Upper lobe of left lung (tissue), 6 donors: ENCODE measurements around the gene SLC25A5. TPM values are rescaled to one million over a fixed set of nuclear protein-coding genes. Genes with fewer than 3 reads are reported as not detected.

Experiments
- ATAC-seq, 2 donors: fragments of 200-7000 bp; cut with Tn5 transposase; one replicate each; pipeline ENCODE4 v1.9.1; 2022; ENCODE audit warnings: mild to moderate bottlenecking in 2 of 2, moderate library complexity in 2 of 2; ENCODE audit not compliant: low FRiP score in 2 of 2
- DNase-seq, 2 donors: peaks; one replicate each; pipeline ENCODE4 v3.0.0-alpha.2; 2019 to 2020
- H3K27ac ChIP-seq, 4 donors: fragments of 200-600 bp; sonication (generic); one replicate each; pipeline ENCODE4 v1.5.1; 2016 to 2019
- H3K27me3 ChIP-seq, 4 donors: fragments of 200-600 bp; sonication (generic); one replicate each; pipeline ENCODE4 v1.5.1; 2017 to 2019
- H3K36me3 ChIP-seq, 4 donors: fragments of 200-600 bp; sonication (generic); one replicate each; pipeline ENCODE4 v1.5.1; 2016 to 2019
- H3K4me1 ChIP-seq, 4 donors: fragments of 200-600 bp; sonication (generic); one replicate each; pipeline ENCODE4 v1.5.1; 2018 to 2019
- H3K4me3 ChIP-seq, 4 donors: fragments of 200-600 bp; sonication (generic); one replicate each; pipeline ENCODE4 v1.5.1; 2017 to 2019; ENCODE audit warnings: mild to moderate bottlenecking in 2 of 4, moderate library complexity in 1 of 4
- H3K9me3 ChIP-seq, 4 donors: fragments of 200-600 bp; sonication (generic); one replicate each; pipeline ENCODE4 v1.5.1; 2018 to 2019
- EP300 ChIP-seq, 4 donors: sonication (generic); formaldehyde crosslinking; IDR thresholded peaks; one replicate each; pipeline ENCODE4 v1.5.1; 2017; ENCODE audit warnings: antibody characterized with exemption in 4 of 4, control low read depth in 2 of 4
- POLR2A ChIP-seq, 4 donors: fragments of 450-650 bp; IDR thresholded peaks; one replicate each; pipeline ENCODE4 v1.5.1; 2016 to 2017; ENCODE audit warnings: antibody characterized with exemption in 4 of 4, mild to moderate bottlenecking in 2 of 4
- POLR2AphosphoS5 ChIP-seq, 2 donors: sonication (generic); formaldehyde crosslinking; IDR thresholded peaks; one replicate each; pipeline ENCODE4 v1.5.1; 2017; ENCODE audit warnings: antibody characterized with exemption in 2 of 2
- WGBS, 2 donors: methylation state at CpG; one replicate each; pipeline ENCODE4 v1.1.5; 2017 to 2018; 5-methylcytosine and 5-hydroxymethylcytosine counted together
- total RNA-seq, 6 donors: library from RNA; depleted of rRNA in 4 of 6; stranded (reverse); fragments of >200 nt in 4 of 6; gene quantifications; one replicate each; pipeline versions ENCODE4 v1.1.0 to v1.2.1, GENCODE V29; 2016 to 2021
- TF ChIP-seq, protein P1 (sequence below), 6 experiments: fragments of 450-650 bp in 4 of 6; fragments of 200-600 bp in 2 of 6; sonication (generic) in 2 of 6; IDR thresholded peaks; one replicate each; pipeline ENCODE4 v1.5.1; 2016 to 2019; ENCODE audit warnings: antibody characterized with exemption in 6 of 6
- donor health status: DM: no; HTN: no; CAD: no; lungs with moderate emphysema.
- donor health status: DM: no; HTN: yes; CAD: no; lungs with severe emphysema.

SLC25A5 gene
- total RNA-seq, 6 donors from 2014 or later: 180 to 494 (median 325) TPM

DNA sequence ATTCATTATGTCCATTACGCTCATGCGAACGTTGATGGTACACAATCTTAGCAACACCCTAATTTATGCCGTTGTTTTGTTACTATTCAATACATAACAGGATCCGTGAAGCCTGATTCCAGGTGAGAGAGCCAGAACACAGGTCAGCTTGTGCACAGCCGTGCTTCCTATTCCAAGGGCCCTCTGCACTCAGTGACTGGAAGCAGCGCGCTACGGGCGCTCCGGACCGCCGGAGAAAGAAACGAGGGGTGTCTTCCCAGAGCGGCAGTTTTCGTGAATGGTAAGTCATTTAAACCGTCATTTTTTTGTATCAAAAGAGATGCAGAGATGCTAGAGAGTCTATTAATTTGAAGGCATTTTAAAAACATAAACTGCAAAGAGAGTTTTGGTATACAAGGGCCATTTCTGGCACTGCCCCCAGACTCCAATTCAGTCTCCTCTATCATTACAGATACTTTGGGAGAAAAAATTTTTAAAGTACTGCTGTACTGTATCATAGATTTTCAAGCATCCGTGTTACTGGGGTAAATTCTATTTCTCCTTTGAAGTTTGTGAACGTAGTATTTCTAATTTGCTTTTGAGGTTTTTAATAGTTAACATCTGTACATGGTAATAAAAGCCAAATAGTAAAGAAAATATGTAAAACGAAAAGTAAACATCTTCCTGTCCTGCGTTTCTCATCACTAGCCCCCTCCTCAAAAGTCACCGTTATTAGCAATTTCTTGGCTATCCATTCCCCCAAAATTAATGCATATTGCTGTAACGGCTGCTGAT is 6.6 kb downstream of the SLC25A5 start:
- 81 to 92% methylated on average over 22 to 23 of the region's 23 CpGs for WGBS, 2 donors
- no peak for ATAC-seq
- no peaks in the 10 kb centered on the region for H3K9me3 ChIP-seq
- peaks cover 0 to 4% (median under 1%) of the 10 kb centered on the region in 4 donors for H3K4me1 ChIP-seq
- H3K27me3 ChIP-seq: no peaks in the 10 kb centered on the region
- TF ChIP-seq, protein P1, sequence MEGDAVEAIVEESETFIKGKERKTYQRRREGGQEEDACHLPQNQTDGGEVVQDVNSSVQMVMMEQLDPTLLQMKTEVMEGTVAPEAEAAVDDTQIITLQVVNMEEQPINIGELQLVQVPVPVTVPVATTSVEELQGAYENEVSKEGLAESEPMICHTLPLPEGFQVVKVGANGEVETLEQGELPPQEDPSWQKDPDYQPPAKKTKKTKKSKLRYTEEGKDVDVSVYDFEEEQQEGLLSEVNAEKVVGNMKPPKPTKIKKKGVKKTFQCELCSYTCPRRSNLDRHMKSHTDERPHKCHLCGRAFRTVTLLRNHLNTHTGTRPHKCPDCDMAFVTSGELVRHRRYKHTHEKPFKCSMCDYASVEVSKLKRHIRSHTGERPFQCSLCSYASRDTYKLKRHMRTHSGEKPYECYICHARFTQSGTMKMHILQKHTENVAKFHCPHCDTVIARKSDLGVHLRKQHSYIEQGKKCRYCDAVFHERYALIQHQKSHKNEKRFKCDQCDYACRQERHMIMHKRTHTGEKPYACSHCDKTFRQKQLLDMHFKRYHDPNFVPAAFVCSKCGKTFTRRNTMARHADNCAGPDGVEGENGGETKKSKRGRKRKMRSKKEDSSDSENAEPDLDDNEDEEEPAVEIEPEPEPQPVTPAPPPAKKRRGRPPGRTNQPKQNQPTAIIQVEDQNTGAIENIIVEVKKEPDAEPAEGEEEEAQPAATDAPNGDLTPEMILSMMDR (IDR thresholded peaks at IDR 0.05): no peak
- no peak for TF ChIP-seq POLR2AphosphoS5 (IDR thresholded peaks at IDR 0.05)
- TF ChIP-seq POLR2A (IDR thresholded peaks at IDR 0.05): no peak
- TF ChIP-seq EP300 (IDR thresholded peaks at IDR 0.05): no peak
- H3K4me3 ChIP-seq: no peak overlapping the region
- H3K36me3 ChIP-seq: peaks cover 0 to 17% (median 3%) of the 10 kb centered on the region in 4 donors
- no peak for DNase-seq
- H3K27ac ChIP-seq: no peak overlapping the region

DNA sequence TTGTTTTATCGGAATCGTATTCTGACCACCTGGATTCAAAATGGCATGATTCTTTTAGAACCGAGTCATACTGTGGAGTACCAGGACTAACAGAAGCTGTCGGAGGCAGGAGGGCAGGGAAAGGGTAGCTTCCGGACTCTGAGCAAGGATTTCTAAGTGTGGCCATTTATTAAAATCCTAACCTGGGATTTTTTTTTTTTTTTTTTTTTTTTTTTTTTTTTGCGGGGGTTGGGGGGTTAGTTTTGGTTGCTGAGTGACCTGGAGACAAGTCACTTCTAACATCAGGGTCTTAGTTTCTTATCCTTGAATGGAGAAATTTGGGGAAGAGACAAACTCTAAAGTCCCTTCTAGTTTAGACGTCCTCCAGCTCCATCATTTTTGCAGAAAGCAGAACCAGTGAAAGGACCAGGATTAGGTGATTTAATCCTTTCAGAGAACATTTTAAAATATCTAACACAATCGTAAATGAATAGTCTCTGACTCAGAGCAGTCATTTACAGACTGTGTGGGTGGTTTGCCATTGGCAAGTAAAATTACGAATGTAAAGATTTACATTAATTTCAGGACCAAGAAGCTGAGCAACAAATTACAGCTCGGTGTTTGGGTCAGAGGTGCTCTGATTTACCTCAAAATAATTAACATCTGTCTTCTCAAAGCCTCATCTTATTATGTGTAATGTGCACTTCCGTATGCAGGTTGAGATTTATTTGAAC is 7.3 kb downstream of the SLC25A5 start:
- H3K27me3 ChIP-seq: no peaks in the 10 kb centered on the region
- no peak for TF ChIP-seq POLR2AphosphoS5 (IDR thresholded peaks at IDR 0.05)
- no peak for TF ChIP-seq POLR2A (IDR thresholded peaks at IDR 0.05)
- TF ChIP-seq EP300 (IDR thresholded peaks at IDR 0.05): no peak
- H3K9me3 ChIP-seq: no peaks in the 10 kb centered on the region
- no peak overlapping the region for H3K27ac ChIP-seq
- no peak overlapping the region for H3K4me3 ChIP-seq
- 70 to 77% methylated on average over 11 of the region's 11 CpGs for WGBS, 2 donors
- peaks cover 0 to 11% (median under 1%) of the 10 kb centered on the region in 4 donors for H3K36me3 ChIP-seq
- H3K4me1 ChIP-seq: no peaks in the 10 kb centered on the region
- no peak for DNase-seq
- no peak for ATAC-seq

DNA sequence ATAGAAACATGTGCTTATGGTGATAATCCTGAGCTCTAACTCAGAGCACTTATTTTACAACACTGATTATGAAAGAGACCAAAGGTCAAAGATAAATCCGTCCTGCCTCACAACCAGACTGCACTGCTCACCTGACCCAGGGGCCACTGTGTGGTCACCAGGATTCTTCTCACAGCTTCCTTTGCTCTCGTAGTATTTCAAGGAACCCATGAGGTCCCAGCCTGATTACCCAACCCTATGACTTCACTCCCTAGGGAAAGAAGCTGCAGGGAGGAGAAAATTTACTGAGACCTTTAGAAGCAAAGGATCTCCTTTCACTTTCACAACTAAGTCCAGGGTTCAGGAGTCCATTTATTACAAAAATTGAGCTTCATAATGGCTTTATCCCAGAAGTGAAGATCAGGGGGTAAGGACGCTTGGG is 9.6 kb downstream of the SLC25A5 start:
- Histone ChIP-seq H3K4me3 (no peak overlapping the region), H3K36me3 (no peaks in the 10 kb centered on the region), H3K27ac (no peak overlapping the region), H3K9me3 (no peaks in the 10 kb centered on the region), H3K27me3 (no peaks in the 10 kb centered on the region), H3K4me1 (peaks cover 0 to 13% (median 2%) of the 10 kb centered on the region in 4 donors)
- DNase-seq (peak in 1 of 2 donors; percentile 69), ATAC-seq (peak in 1 of 2 donors; percentile 60)
- TF ChIP-seq, protein P1 (IDR thresholded peaks at IDR 0.05): no peak
- TF ChIP-seq EP300 (IDR thresholded peaks at IDR 0.05): no peak
- no peak for TF ChIP-seq POLR2A (IDR thresholded peaks at IDR 0.05)
- TF ChIP-seq POLR2AphosphoS5 (IDR thresholded peaks at IDR 0.05): no peak
- 43 to 52% methylated on average over 3 of the region's 3 CpGs for WGBS, 2 donors

DNA sequence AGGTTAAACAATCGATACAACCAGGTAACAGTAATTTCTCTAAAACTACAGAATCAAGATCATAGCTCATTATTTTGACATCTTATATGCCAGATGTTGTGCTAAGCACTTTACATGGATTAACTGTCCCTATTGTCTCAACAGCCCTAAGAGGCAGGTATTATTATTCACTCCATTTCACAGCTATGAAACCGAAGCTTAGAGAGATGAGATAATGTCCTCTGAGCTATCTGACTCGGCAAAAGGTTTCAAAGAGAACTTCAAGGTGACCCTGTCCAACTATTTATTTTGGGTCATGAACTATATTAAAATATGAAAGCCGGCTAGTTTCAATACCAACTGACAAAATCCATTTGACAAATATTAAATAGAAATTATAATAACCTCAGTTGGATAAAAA is 10.3 kb downstream of the SLC25A5 start:
- Histone ChIP-seq H3K27ac (no peak overlapping the region), H3K36me3 (no peaks in the 10 kb centered on the region), H3K4me3 (no peak overlapping the region), H3K4me1 (peaks cover 0 to 17% (median 2%) of the 10 kb centered on the region in 4 donors), H3K27me3 (no peaks in the 10 kb centered on the region), H3K9me3 (no peaks in the 10 kb centered on the region)
- DNase-seq (no peak), ATAC-seq (no peak)
- WGBS, 2 donors: 85 to 91% methylated on average over 4 of the region's 4 CpGs
- TF ChIP-seq EP300 (IDR thresholded peaks at IDR 0.05) (no peak), POLR2AphosphoS5 (IDR thresholded peaks at IDR 0.05) (no peak), POLR2A (IDR thresholded peaks at IDR 0.05) (no peak)
- TF ChIP-seq, protein P1 (IDR thresholded peaks at IDR 0.05): no peak

DNA sequence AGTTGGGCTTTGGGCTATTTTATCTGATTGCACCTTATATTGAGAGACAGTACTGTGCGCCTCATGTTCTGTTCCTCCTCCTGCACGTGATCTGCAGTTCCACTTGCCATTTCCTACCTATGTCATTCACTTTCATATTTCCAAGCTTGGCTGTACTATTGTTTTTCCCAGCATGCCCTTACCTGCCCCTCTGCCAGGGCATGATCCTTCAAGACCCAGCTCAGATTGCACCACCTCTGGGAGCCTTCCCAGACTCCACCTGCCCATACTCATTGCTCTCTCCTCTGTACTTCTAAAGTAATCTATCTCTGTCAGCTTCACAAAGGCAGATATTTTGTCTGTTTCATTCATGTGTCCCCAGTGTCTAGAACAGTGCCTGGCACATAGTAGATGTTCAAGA is 11.6 kb downstream of the SLC25A5 start:
- WGBS, 2 donors: 74 to 78% methylated on average over 2 of the region's 2 CpGs
- ATAC-seq (no peak), DNase-seq (peak in 1 of 2 donors; percentile 44)
- H3K27ac ChIP-seq: no peak overlapping the region
- H3K4me1 ChIP-seq: peaks cover 0 to 17% (median 2%) of the 10 kb centered on the region in 4 donors
- no peaks in the 10 kb centered on the region for H3K36me3 ChIP-seq
- no peaks in the 10 kb centered on the region for H3K27me3 ChIP-seq
- TF ChIP-seq, protein P1 (IDR thresholded peaks at IDR 0.05): no peak
- TF ChIP-seq POLR2A (IDR thresholded peaks at IDR 0.05): no peak
- no peak for TF ChIP-seq EP300 (IDR thresholded peaks at IDR 0.05)
- no peak for TF ChIP-seq POLR2AphosphoS5 (IDR thresholded peaks at IDR 0.05)
- H3K9me3 ChIP-seq: no peaks in the 10 kb centered on the region
- no peak overlapping the region for H3K4me3 ChIP-seq
